Measurements from ENCODE around the gene TMEM14A. TPM values are rescaled to one million over a fixed set of nuclear protein-coding genes. Genes with fewer than 3 reads are reported as not detected.

TMEM14A gene
- polyA plus RNA-seq, 1 donor from 2014 or later, result 326 TPM

DNA sequence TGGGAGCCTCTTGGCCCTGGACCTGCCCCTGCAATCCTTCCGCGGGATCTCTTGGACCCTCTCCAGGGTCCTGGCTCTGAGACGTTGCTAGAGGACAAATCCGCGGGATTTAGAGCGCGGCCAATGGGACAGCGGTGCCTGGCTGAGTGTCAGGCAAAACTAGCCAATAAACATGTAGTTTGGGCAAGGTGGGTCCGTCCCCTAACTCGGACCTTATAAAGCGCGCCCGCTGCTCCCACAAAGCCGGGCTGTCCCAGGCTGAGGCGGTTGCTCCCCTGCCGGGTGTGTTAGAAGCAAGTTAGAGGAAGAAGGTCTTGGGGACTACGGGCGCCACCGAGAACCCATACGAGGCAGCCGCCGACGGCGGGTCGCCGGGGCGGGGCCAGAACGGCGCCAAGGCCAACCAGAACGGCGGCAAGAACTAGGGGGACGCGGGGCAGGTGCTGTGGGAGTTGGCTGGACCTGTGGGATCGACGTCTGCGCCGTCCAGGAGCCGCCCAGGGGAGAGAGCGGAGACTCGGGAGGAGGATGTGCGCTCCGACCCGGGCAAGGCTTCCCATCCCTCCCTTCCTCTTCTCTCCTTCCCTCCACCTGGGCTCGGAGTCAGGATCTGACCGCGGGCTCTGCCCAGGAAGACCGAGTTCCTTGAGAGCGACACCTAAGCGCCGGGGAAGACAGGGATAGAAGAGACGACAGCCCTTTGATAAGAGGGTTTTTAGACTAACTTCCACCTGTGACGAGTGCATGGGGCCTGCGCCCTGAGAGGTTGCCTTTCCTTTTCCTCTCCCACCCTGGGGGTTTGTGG, 6.5 kb upstream of the TMEM14A start:
- no peaks in the 10 kb centered on the region for H3K27me3 ChIP-seq (ENCODE audit: insufficient read depth, low read depth, low read length)
- no peaks in the 10 kb centered on the region for H3K36me3 ChIP-seq (ENCODE audit: insufficient read depth, low read length)
- H3K9me2 ChIP-seq (ENCODE audit: insufficient read depth, low read length), result no peaks in the 10 kb centered on the region
- no peaks in the 10 kb centered on the region for H4K20me1 ChIP-seq (ENCODE audit: insufficient read depth)
- no peaks in the 10 kb centered on the region for H3F3A ChIP-seq (ENCODE audit: insufficient read depth, low read length, poor library complexity, severe bottlenecking)
- no peaks in the 10 kb centered on the region for H3K79me2 ChIP-seq (replicated peaks; ENCODE audit: insufficient read depth, low read length)
- peak overlapping the region; percentile 46 for H3K9ac ChIP-seq (ENCODE audit: low read length)
- no peak overlapping the region for H3K27ac ChIP-seq (ENCODE audit: low read length)
- H3K9me3 ChIP-seq (ENCODE audit: low read length), result no peaks in the 10 kb centered on the region
- H2AFZ ChIP-seq (ENCODE audit: low read depth, low read length), result peak overlapping the region; percentile 43
- peak overlapping the region; percentile 90 for H3K4me2 ChIP-seq (ENCODE audit: low read length)
- no peak for TF ChIP-seq SMC3 (conservative IDR thresholded peaks at IDR 0.05; ENCODE audit: poor library complexity)
- TF ChIP-seq RAD21 (conservative IDR thresholded peaks at IDR 0.05), result no peak
- TF ChIP-seq POLR2AphosphoS5 (IDR thresholded peaks at IDR 0.05), result peak; percentile 36
- no peak for TF ChIP-seq EZH2 (IDR thresholded peaks at IDR 0.05; ENCODE audit: borderline replicate concordance, insufficient read depth, low read length, poor library complexity, severe bottlenecking)
- TF ChIP-seq, protein P1, sequence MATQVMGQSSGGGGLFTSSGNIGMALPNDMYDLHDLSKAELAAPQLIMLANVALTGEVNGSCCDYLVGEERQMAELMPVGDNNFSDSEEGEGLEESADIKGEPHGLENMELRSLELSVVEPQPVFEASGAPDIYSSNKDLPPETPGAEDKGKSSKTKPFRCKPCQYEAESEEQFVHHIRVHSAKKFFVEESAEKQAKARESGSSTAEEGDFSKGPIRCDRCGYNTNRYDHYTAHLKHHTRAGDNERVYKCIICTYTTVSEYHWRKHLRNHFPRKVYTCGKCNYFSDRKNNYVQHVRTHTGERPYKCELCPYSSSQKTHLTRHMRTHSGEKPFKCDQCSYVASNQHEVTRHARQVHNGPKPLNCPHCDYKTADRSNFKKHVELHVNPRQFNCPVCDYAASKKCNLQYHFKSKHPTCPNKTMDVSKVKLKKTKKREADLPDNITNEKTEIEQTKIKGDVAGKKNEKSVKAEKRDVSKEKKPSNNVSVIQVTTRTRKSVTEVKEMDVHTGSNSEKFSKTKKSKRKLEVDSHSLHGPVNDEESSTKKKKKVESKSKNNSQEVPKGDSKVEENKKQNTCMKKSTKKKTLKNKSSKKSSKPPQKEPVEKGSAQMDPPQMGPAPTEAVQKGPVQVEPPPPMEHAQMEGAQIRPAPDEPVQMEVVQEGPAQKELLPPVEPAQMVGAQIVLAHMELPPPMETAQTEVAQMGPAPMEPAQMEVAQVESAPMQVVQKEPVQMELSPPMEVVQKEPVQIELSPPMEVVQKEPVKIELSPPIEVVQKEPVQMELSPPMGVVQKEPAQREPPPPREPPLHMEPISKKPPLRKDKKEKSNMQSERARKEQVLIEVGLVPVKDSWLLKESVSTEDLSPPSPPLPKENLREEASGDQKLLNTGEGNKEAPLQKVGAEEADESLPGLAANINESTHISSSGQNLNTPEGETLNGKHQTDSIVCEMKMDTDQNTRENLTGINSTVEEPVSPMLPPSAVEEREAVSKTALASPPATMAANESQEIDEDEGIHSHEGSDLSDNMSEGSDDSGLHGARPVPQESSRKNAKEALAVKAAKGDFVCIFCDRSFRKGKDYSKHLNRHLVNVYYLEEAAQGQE (IDR thresholded peaks at IDR 0.05; ENCODE audit: borderline replicate concordance), result peak; percentile 39
- H3K4me3 ChIP-seq (ENCODE audit: low read length), result peak overlapping the region; percentile 71

DNA sequence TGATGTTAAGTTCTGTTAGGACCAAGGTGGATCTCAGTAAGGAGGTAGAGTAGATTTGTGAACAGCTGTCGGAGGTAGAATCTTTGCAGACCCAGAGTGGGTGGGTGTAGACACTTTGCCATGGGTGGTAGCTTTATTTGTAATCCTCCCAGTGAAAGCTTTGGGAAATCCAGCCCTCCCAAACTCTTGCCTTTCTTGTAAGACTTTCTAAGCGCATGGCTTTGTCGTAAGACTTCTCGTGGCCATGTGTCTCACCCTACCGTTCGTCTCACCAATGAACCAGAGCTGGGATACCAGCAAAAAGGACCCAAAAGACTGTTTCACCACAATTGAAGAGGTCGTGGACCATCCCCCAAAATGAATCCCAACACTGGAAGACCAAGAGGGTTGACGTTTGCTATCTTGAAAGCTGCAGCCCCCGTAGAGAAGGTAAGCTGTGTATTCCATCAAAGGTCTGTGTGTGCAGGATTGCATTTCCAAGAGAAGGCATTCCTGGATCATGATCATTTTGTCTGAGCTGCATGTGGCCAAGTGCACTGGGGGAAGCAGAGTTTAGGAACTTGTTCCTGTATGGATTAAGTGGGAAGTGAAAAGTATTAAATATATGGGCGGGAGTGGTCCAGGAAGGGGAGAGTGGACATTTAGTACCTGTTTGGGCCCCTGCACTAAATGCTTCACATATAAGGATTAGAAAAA, 5.8 kb upstream of the TMEM14A start:
- no peak overlapping the region for H3K27ac ChIP-seq (ENCODE audit: low read length)
- H2AFZ ChIP-seq (ENCODE audit: low read depth, low read length), result no peak overlapping the region

More for the DNA sequence above, 5.8 kb upstream of the TMEM14A start:
- no peak overlapping the region for H3K9ac ChIP-seq (ENCODE audit: low read length)
- H3K79me2 ChIP-seq (replicated peaks; ENCODE audit: insufficient read depth, low read length), result no peaks in the 10 kb centered on the region
- H3F3A ChIP-seq (ENCODE audit: insufficient read depth, low read length, poor library complexity, severe bottlenecking), result no peaks in the 10 kb centered on the region
- H4K20me1 ChIP-seq (ENCODE audit: insufficient read depth), result no peaks in the 10 kb centered on the region
- peak overlapping the region; percentile 15 for H3K4me2 ChIP-seq (ENCODE audit: low read length)
- H3K27me3 ChIP-seq (ENCODE audit: insufficient read depth, low read depth, low read length), result no peaks in the 10 kb centered on the region
- H3K9me2 ChIP-seq (ENCODE audit: insufficient read depth, low read length), result no peaks in the 10 kb centered on the region
- peak overlapping the region; percentile 71 for H3K4me3 ChIP-seq (ENCODE audit: low read length)
- TF ChIP-seq POLR2AphosphoS5 (IDR thresholded peaks at IDR 0.05), result no peak
- no peak for TF ChIP-seq EP300 (conservative IDR thresholded peaks at IDR 0.05; ENCODE audit: poor library complexity, severe bottlenecking)
- TF ChIP-seq RAD21 (conservative IDR thresholded peaks at IDR 0.05), result no peak
- no peak for TF ChIP-seq EZH2 (IDR thresholded peaks at IDR 0.05; ENCODE audit: borderline replicate concordance, insufficient read depth, low read length, poor library complexity, severe bottlenecking)
- no peak for TF ChIP-seq SMC3 (conservative IDR thresholded peaks at IDR 0.05; ENCODE audit: poor library complexity)
- TF ChIP-seq, protein P1 (IDR thresholded peaks at IDR 0.05; ENCODE audit: borderline replicate concordance), result no peak
- TF ChIP-seq, protein P2, sequence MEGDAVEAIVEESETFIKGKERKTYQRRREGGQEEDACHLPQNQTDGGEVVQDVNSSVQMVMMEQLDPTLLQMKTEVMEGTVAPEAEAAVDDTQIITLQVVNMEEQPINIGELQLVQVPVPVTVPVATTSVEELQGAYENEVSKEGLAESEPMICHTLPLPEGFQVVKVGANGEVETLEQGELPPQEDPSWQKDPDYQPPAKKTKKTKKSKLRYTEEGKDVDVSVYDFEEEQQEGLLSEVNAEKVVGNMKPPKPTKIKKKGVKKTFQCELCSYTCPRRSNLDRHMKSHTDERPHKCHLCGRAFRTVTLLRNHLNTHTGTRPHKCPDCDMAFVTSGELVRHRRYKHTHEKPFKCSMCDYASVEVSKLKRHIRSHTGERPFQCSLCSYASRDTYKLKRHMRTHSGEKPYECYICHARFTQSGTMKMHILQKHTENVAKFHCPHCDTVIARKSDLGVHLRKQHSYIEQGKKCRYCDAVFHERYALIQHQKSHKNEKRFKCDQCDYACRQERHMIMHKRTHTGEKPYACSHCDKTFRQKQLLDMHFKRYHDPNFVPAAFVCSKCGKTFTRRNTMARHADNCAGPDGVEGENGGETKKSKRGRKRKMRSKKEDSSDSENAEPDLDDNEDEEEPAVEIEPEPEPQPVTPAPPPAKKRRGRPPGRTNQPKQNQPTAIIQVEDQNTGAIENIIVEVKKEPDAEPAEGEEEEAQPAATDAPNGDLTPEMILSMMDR (IDR thresholded peaks at IDR 0.05; ENCODE audit: poor library complexity, severe bottlenecking), result no peak
- no peak for TF ChIP-seq MXI1 (conservative IDR thresholded peaks at IDR 0.05; ENCODE audit: poor library complexity, severe bottlenecking)
- TF ChIP-seq TAF1 (IDR thresholded peaks at IDR 0.05; ENCODE audit: low read depth), result no peak
- no peaks in the 10 kb centered on the region for H3K9me3 ChIP-seq (ENCODE audit: low read length)
- no peaks in the 10 kb centered on the region for H3K36me3 ChIP-seq (ENCODE audit: insufficient read depth, low read length)

Measured in neural cell (in vitro differentiated cells).